ENCODE results near the gene CHCHD5. TPM values are rescaled to one million over a fixed set of nuclear protein-coding genes. Genes with fewer than 3 reads are reported as not detected.

Gene CHCHD5
- total and polyA plus RNA-seq, 12 donors, result 8.9 to 56.5 (median 33.6) TPM

- peak; percentile 28 to 64 (median 44) for DNase-seq
- no peaks in the 10 kb centered on the region for H3K27me3 ChIP-seq
- no peak overlapping the region for H3K4me3 ChIP-seq
- H3K27ac ChIP-seq, result no peak overlapping the region
- intact Hi-C loops (cut with DNase I), result no loop called here
- TF ChIP-seq, protein P1, sequence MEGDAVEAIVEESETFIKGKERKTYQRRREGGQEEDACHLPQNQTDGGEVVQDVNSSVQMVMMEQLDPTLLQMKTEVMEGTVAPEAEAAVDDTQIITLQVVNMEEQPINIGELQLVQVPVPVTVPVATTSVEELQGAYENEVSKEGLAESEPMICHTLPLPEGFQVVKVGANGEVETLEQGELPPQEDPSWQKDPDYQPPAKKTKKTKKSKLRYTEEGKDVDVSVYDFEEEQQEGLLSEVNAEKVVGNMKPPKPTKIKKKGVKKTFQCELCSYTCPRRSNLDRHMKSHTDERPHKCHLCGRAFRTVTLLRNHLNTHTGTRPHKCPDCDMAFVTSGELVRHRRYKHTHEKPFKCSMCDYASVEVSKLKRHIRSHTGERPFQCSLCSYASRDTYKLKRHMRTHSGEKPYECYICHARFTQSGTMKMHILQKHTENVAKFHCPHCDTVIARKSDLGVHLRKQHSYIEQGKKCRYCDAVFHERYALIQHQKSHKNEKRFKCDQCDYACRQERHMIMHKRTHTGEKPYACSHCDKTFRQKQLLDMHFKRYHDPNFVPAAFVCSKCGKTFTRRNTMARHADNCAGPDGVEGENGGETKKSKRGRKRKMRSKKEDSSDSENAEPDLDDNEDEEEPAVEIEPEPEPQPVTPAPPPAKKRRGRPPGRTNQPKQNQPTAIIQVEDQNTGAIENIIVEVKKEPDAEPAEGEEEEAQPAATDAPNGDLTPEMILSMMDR (IDR thresholded peaks at IDR 0.05), result peak; percentile 63 to 72 (median 68)
- TF ChIP-seq POLR2A (IDR thresholded peaks at IDR 0.05), result no peak
- no peaks in the 10 kb centered on the region for H3K9me3 ChIP-seq (replicated peaks in 1 of 3)
- peaks cover 6 to 24% of the 10 kb centered on the region in 2 donors for H3K4me1 ChIP-seq (replicated peaks in 1 of 2)
- H3K36me3 ChIP-seq (replicated peaks in 1 of 2), result peaks cover 0 to 9% of the 10 kb centered on the region in 2 donors
- 33 to 35% (median 35%) methylated on average over 10 of the region's 10 CpGs for WGBS, 4 donors
Observed at GRCh38 chr2:112582314-112582746, 2.1 kb upstream of the CHCHD5 start.

- Histone ChIP-seq H3K4me1 (replicated peaks in 1 of 2) (peaks cover 6 to 24% of the 10 kb centered on the region in 2 donors), H3K4me3 (peak overlapping the region; percentile 10 to 77 (median 56)), H3K27ac (peak overlapping the region; percentile 57 to 97 (median 96)), H3K9me3 (replicated peaks in 1 of 3) (no peaks in the 10 kb centered on the region), H3K36me3 (replicated peaks in 1 of 2) (peaks cover 0 to 12% of the 10 kb centered on the region in 2 donors), H3K27me3 (no peaks in the 10 kb centered on the region)
- intact Hi-C loops (cut with DNase I), result no loop called here
- WGBS, 4 donors, result 34 to 45% (median 37%) methylated on average over 14 to 19 of the region's 19 CpGs
- DNase-seq, result peak in 2 of 7 donors; percentile 8 to 53
- TF ChIP-seq, protein P1 (IDR thresholded peaks at IDR 0.05), result no peak
- TF ChIP-seq POLR2A (IDR thresholded peaks at IDR 0.05), result no peak
Observed at GRCh38 chr2:112583497-112584133, 794 bp upstream of the CHCHD5 start.

GRCh38 chr2:112584891-112585250 lies 462 bp downstream of the CHCHD5 start:
- peak overlapping the region; percentile 4 to 83 (median 71) for H3K4me3 ChIP-seq
- H3K27ac ChIP-seq, result peak overlapping the region; percentile 57 to 97 (median 96)
- intact Hi-C loops (cut with DNase I), result no loop called here
- H3K36me3 ChIP-seq (replicated peaks in 1 of 2), result peaks cover 0 to 12% of the 10 kb centered on the region in 2 donors
- WGBS, 4 donors, result 53 to 60% (median 60%) methylated on average over 3 of the region's 3 CpGs
- no peaks in the 10 kb centered on the region for H3K27me3 ChIP-seq
- peaks cover 6 to 24% of the 10 kb centered on the region in 2 donors for H3K4me1 ChIP-seq (replicated peaks in 1 of 2)
- TF ChIP-seq, protein P1 (IDR thresholded peaks at IDR 0.05), result no peak
- TF ChIP-seq POLR2A (IDR thresholded peaks at IDR 0.05), result no peak
- no peak for DNase-seq
- no peaks in the 10 kb centered on the region for H3K9me3 ChIP-seq (replicated peaks in 1 of 3)

- 94 to 100% (median 97%) methylated on average over 3 of the region's 3 CpGs for WGBS, 4 donors
- DNase-seq, result peak in 2 of 7 donors; percentile 2 to 51
- Histone ChIP-seq H3K9me3 (replicated peaks in 1 of 3) (no peaks in the 10 kb centered on the region), H3K27me3 (no peaks in the 10 kb centered on the region), H3K36me3 (replicated peaks in 1 of 2) (peaks cover 0 to 12% of the 10 kb centered on the region in 2 donors), H3K4me3 (peak overlapping the region in 1 of 4 donors; percentile 77), H3K27ac (peak overlapping the region in 2 of 5 donors; percentile 96 to 97), H3K4me1 (replicated peaks in 1 of 2) (peaks cover 6 to 24% of the 10 kb centered on the region in 2 donors)
- intact Hi-C loops (cut with DNase I), result no loop called here
- no peak for TF ChIP-seq POLR2A (IDR thresholded peaks at IDR 0.05)
- TF ChIP-seq, protein P1 (IDR thresholded peaks at IDR 0.05), result no peak
Observed at GRCh38 chr2:112585400-112585799, 991 bp downstream of the CHCHD5 start.
